Prostate gland (tissue), 2 donors: ENCODE measurements around the gene LCE2D.

Experiments
- POLR2A ChIP-seq: fragments of 450-650 bp; IDR thresholded peaks from one replicate; pipeline ENCODE4 v1.6.1; 2016; ENCODE audit warnings: antibody characterized with exemption, mild to moderate bottlenecking
- POLR2AphosphoS5 ChIP-seq: sonication (generic); formaldehyde crosslinking; IDR thresholded peaks from one replicate; pipeline ENCODE4 v1.6.1; 2017; ENCODE audit warnings: antibody characterized with exemption
- TF ChIP-seq, protein P1 (sequence below), 4 experiments: fragments of 200-600 bp in 2 of 4; fragments of 450-650 bp in 2 of 4; sonication (generic) in 2 of 4; IDR thresholded peaks; 1 replicate in 3 of 4; 2 replicates in 1 of 4; pipeline ENCODE4 v1.5.1; 2016 to 2019; ENCODE audit warnings: antibody characterized with exemption in 4 of 4, mild to moderate bottlenecking in 2 of 4, moderate library complexity in 2 of 4

DNA sequence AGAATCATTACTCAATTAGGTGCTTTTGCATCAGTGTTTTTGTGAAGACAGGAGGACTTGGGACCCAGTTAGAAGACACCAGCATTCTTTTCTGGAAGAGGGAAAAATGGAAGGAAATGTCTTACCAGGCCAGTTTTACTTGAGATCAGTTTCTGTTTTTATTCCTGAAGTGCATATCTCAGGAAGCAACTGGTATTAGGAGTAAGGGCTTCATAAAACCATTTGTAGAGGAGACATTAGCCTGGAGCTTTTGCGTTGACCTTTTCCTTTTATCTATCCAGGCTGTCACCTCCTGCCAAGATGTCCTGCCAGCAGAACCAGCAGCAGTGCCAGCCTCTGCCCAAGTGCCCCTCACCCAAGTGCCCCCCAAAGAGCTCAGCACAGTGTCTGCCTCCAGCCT lies 49.7 kb upstream of the LCE2D start, which contains the start of gene LCE3B:
- TF ChIP-seq, protein P1, sequence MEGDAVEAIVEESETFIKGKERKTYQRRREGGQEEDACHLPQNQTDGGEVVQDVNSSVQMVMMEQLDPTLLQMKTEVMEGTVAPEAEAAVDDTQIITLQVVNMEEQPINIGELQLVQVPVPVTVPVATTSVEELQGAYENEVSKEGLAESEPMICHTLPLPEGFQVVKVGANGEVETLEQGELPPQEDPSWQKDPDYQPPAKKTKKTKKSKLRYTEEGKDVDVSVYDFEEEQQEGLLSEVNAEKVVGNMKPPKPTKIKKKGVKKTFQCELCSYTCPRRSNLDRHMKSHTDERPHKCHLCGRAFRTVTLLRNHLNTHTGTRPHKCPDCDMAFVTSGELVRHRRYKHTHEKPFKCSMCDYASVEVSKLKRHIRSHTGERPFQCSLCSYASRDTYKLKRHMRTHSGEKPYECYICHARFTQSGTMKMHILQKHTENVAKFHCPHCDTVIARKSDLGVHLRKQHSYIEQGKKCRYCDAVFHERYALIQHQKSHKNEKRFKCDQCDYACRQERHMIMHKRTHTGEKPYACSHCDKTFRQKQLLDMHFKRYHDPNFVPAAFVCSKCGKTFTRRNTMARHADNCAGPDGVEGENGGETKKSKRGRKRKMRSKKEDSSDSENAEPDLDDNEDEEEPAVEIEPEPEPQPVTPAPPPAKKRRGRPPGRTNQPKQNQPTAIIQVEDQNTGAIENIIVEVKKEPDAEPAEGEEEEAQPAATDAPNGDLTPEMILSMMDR (IDR thresholded peaks at IDR 0.05), result no peak
- TF ChIP-seq POLR2A (no peak), POLR2AphosphoS5 (no peak)
